HL-60 (cell line): ENCODE data around the gene MLF1.

Experiments
- DNase-seq, 2 experiments: peaks; one replicate each; pipeline ENCODE4 v3.0.0-alpha.2; 2010 to 2020; ENCODE audit warnings: low read depth in 1 of 2, low spot score in 1 of 2
- H3K27ac ChIP-seq: fragments of 250-450 bp; sonication (Bioruptor Pico); replicated peaks from 2 replicates; pipeline ENCODE4 v1.5.1; 2020; ENCODE audit warnings: mild to moderate bottlenecking, moderate library complexity
- H3K27me3 ChIP-seq: fragments of 250-450 bp; sonication (Bioruptor Pico); 2 replicates; pipeline ENCODE4 v1.5.1; 2021; ENCODE audit warnings: mild to moderate bottlenecking, moderate library complexity; ENCODE audit not compliant: insufficient read depth, poor library complexity, severe bottlenecking
- H3K4me3 ChIP-seq: replicated peaks from 2 replicates; pipeline ENCODE4 v1.5.1; 2011; ENCODE audit warnings: mild to moderate bottlenecking, control low read depth, low read length; ENCODE audit not compliant: insufficient read depth
- CTCF ChIP-seq: IDR thresholded peaks from one replicate; pipeline ENCODE4 v1.5.1; 2011; ENCODE audit warnings: low read length, control low read depth, inconsistent platforms; ENCODE audit not compliant: insufficient read depth
- GABPA ChIP-seq: IDR thresholded peaks from 2 replicates; pipeline ENCODE4 v1.6.1; 2012; ENCODE audit warnings: low read depth
- POLR2AphosphoS5 ChIP-seq: IDR thresholded peaks from 2 replicates; pipeline ENCODE4 v1.6.1; 2012; ENCODE audit warnings: low read depth
- REST ChIP-seq: IDR thresholded peaks from 2 replicates; pipeline ENCODE4 v1.6.1; 2012; ENCODE audit warnings: low read depth; ENCODE audit not compliant: insufficient replicate concordance
- SPI1 ChIP-seq: IDR thresholded peaks from 2 replicates; pipeline ENCODE4 v1.6.1; 2012; ENCODE audit warnings: low read depth, mild to moderate bottlenecking, borderline replicate concordance

The MLF1 gene

GRCh38 chr3:158574646-158575045, 3.7 kb downstream of the MLF1 start:
- H3K27ac ChIP-seq: no peak overlapping the region
- TF ChIP-seq POLR2AphosphoS5: no peak
- DNase-seq: no peak
- H3K4me3 ChIP-seq: no peak overlapping the region
- H3K27me3 ChIP-seq: peaks cover 10% of the 10 kb centered on the region

GRCh38 chr3:158590223-158590622, 19.2 kb downstream of the MLF1 start:
- H3K4me3 ChIP-seq: no peak overlapping the region
- TF ChIP-seq REST (no peak), CTCF (no peak), POLR2AphosphoS5 (no peak), SPI1 (no peak), GABPA (no peak)
- H3K27ac ChIP-seq: no peak overlapping the region
- no peak for DNase-seq
- no peaks in the 10 kb centered on the region for H3K27me3 ChIP-seq

- TF ChIP-seq POLR2AphosphoS5 (no peak), GABPA (no peak), REST (no peak), CTCF (no peak), SPI1 (no peak)
- DNase-seq: no peak
Observed at GRCh38 chr3:158600787-158601186, 29.8 kb downstream of the MLF1 start.

GRCh38 chr3:158602227-158602626, 31.2 kb downstream of the MLF1 start:
- Histone ChIP-seq H3K27me3 (no peaks in the 10 kb centered on the region), H3K4me3 (no peak overlapping the region), H3K27ac (no peak overlapping the region)
- DNase-seq: no peak
- TF ChIP-seq CTCF: no peak
- no peak for TF ChIP-seq POLR2AphosphoS5
- no peak for TF ChIP-seq GABPA
- no peak for TF ChIP-seq SPI1
- TF ChIP-seq REST: no peak

More at GRCh38 chr3:158600787-158601186, 29.8 kb downstream of the MLF1 start:
- H3K27ac ChIP-seq: no peak overlapping the region
- H3K27me3 ChIP-seq: no peaks in the 10 kb centered on the region
- H3K4me3 ChIP-seq: no peak overlapping the region
